WTC11 (cell line): ENCODE results near the gene F2RL3.

ENCODE experiments used
- CTCF ChIP-seq: fragments of 200-600 bp; IDR thresholded peaks from 2 replicates; pipeline ENCODE4 v1.8.0; 2022; ENCODE audit warnings: antibody characterized with exemption
- FOXP1 ChIP-seq: sonication (generic); formaldehyde crosslinking; IDR thresholded peaks from 2 replicates; pipeline ENCODE4 v1.8.0; 2022; ENCODE audit warnings: missing genetic modification reagents, mild to moderate bottlenecking, moderate library complexity, borderline replicate concordance
- TCF7 ChIP-seq: sonication (generic); formaldehyde crosslinking; IDR thresholded peaks from 2 replicates; pipeline ENCODE4 v1.8.0; 2022; ENCODE audit warnings: mild to moderate bottlenecking, low read depth, missing genetic modification reagents, moderate library complexity

- TF ChIP-seq FOXP1 (CRISPR knock-in tag) = no peak
- TF ChIP-seq CTCF = no peak
- no peak for TF ChIP-seq TCF7 (CRISPR knock-in tag)
These were observed 13.7 kb downstream of the F2RL3 start for GRCh38 chr19:16902545-16902944.
